Thyroid gland (tissue), 4 donors: ENCODE measurements around the gene HS6ST3. TPM values are rescaled to one million over a fixed set of nuclear protein-coding genes. Genes with fewer than 3 reads are reported as not detected.
"Not testable (repeated sequence)": the region's sequence is repeated elsewhere in the genome, so short reads cannot be mapped to it uniquely, and the experiment has no call there.

Experiments
- DNase-seq, 2 donors: peaks; one replicate each; pipeline ENCODE4 v3.0.0-alpha.2; 2019
- H3K27ac ChIP-seq, 3 donors: fragments of 200-600 bp; sonication (generic); 1 replicate in 2 of 3; 2 replicates in 1 of 3; pipeline ENCODE4 v1.5.1; 2016 to 2019; ENCODE audit warnings: mild to moderate bottlenecking in 1 of 3, moderate library complexity in 1 of 3
- H3K27me3 ChIP-seq: fragments of 200-600 bp; sonication (generic); one replicate; pipeline ENCODE4 v1.5.1; 2019
- H3K36me3 ChIP-seq, 2 donors: fragments of 200-600 bp; sonication (generic); one replicate each; pipeline ENCODE4 v1.5.1; 2016 to 2019
- H3K4me1 ChIP-seq, 2 donors: fragments of 200-600 bp; sonication (generic); one replicate each; pipeline ENCODE4 v1.5.1; 2017 to 2019
- H3K4me3 ChIP-seq, 3 donors: fragments of 200-600 bp; sonication (generic); replicated peaks in 1 of 3; 1 replicate in 2 of 3; 2 replicates in 1 of 3; pipeline ENCODE4 v1.5.1; 2016; ENCODE audit warnings: mild to moderate bottlenecking in 1 of 3
- H3K9me3 ChIP-seq: fragments of 200-600 bp; sonication (generic); one replicate; pipeline ENCODE4 v1.5.1; 2017
- CTCF ChIP-seq, 6 experiments: fragments of 200-600 bp in 3 of 6; fragments of 450-650 bp in 3 of 6; sonication (generic) in 3 of 6; IDR thresholded peaks; one replicate each; pipeline ENCODE4 v1.5.1; 2016 to 2019; ENCODE audit warnings: antibody characterized with exemption in 6 of 6, mild to moderate bottlenecking in 2 of 6, inconsistent platforms in 1 of 6, moderate library complexity in 1 of 6
- POLR2A ChIP-seq, 2 donors: fragments of 450-650 bp; IDR thresholded peaks; one replicate each; pipeline ENCODE4 v1.6.1; 2017; ENCODE audit warnings: antibody characterized with exemption in 2 of 2, mild to moderate bottlenecking in 2 of 2, moderate library complexity in 1 of 2
- WGBS, 2 donors: methylation state at CpG; one replicate each; pipeline ENCODE4 v1.1.5; 2017; 5-methylcytosine and 5-hydroxymethylcytosine counted together
- intact Hi-C: fragments of 100-400 bp; cut with DNase I; formaldehyde crosslinking; loops from one replicate; pipeline ENCODE4 v1.15.1; 2023
- total RNA-seq, 4 donors: library from RNA; depleted of rRNA; stranded (reverse); fragments of >200 nt; gene quantifications; one replicate each; pipeline ENCODE4 v1.2.3, GENCODE V29; 2016

HS6ST3 gene
- total RNA-seq, 4 donors from 2014 or later: 2.0 to 5.8 (median 5.0) TPM

GRCh38 chr13:96766306-96766705 lies 676.4 kb downstream of the HS6ST3 start:
- Histone ChIP-seq H3K27me3 (no peaks in the 10 kb centered on the region), H3K36me3 (no peaks in the 10 kb centered on the region), H3K4me3 (no peak overlapping the region), H3K27ac (no peak overlapping the region), H3K9me3 (no peaks in the 10 kb centered on the region), H3K4me1 (no peaks in the 10 kb centered on the region)
- intact Hi-C loops: no loop called here
- TF ChIP-seq POLR2A (IDR thresholded peaks at IDR 0.05): no peak
- no peak for TF ChIP-seq CTCF (IDR thresholded peaks at IDR 0.05)
- WGBS, 2 donors: 72 to 86% methylated on average over 3 of the region's 3 CpGs
- no peak for DNase-seq

GRCh38 chr13:96768524-96768923 lies 678.6 kb downstream of the HS6ST3 start:
- no peak overlapping the region for H3K27ac ChIP-seq
- H3K27me3 ChIP-seq: no peaks in the 10 kb centered on the region
- WGBS, 2 donors: 85 to 87% methylated on average over 6 of the region's 6 CpGs
- TF ChIP-seq CTCF (IDR thresholded peaks at IDR 0.05): no peak
- no peak for TF ChIP-seq POLR2A (IDR thresholded peaks at IDR 0.05)
- H3K4me3 ChIP-seq: no peak overlapping the region
- H3K4me1 ChIP-seq: no peaks in the 10 kb centered on the region
- intact Hi-C loops: no loop called here
- DNase-seq: no peak
- no peaks in the 10 kb centered on the region for H3K36me3 ChIP-seq
- H3K9me3 ChIP-seq: no peaks in the 10 kb centered on the region

- 58 to 77% methylated on average over 1 of the region's 1 CpG for WGBS, 2 donors
- Histone ChIP-seq H3K36me3 (no peaks in the 10 kb centered on the region), H3K27me3 (no peaks in the 10 kb centered on the region), H3K27ac (no peak overlapping the region), H3K4me3 (no peak overlapping the region), H3K4me1 (no peaks in the 10 kb centered on the region), H3K9me3 (no peaks in the 10 kb centered on the region)
- intact Hi-C loops: no loop called here
- TF ChIP-seq POLR2A (IDR thresholded peaks at IDR 0.05) (no peak), CTCF (IDR thresholded peaks at IDR 0.05) (no peak)
- no peak for DNase-seq
These were observed 680.0 kb downstream of the HS6ST3 start for GRCh38 chr13:96769874-96770273.

- intact Hi-C loops: no loop called here
- no peak overlapping the region for H3K27ac ChIP-seq
- no peaks in the 10 kb centered on the region for H3K9me3 ChIP-seq
- no peaks in the 10 kb centered on the region for H3K36me3 ChIP-seq
- WGBS, 2 donors: 82 to 86% methylated on average over 6 of the region's 6 CpGs
- no peak overlapping the region for H3K4me3 ChIP-seq
- no peaks in the 10 kb centered on the region for H3K27me3 ChIP-seq
- TF ChIP-seq POLR2A (IDR thresholded peaks at IDR 0.05) (no peak), CTCF (IDR thresholded peaks at IDR 0.05) (no peak)
- H3K4me1 ChIP-seq: no peaks in the 10 kb centered on the region
- no peak for DNase-seq
These were observed 681.8 kb downstream of the HS6ST3 start for GRCh38 chr13:96771486-96772367.

GRCh38 chr13:96772426-96772825 lies 682.5 kb downstream of the HS6ST3 start:
- 92 to 94% methylated on average over 2 of the region's 2 CpGs for WGBS, 2 donors

GRCh38 chr13:96778302-96778701 lies 688.4 kb downstream of the HS6ST3 start:
- intact Hi-C loops, H3K9me3 ChIP-seq, H3K4me1 ChIP-seq, H3K27ac ChIP-seq, H3K4me3 ChIP-seq, H3K36me3 ChIP-seq, DNase-seq, H3K27me3 ChIP-seq: not testable (repeated sequence)
- 95 to 98% methylated on average over 3 of the region's 3 CpGs for WGBS, 2 donors

More at GRCh38 chr13:96772426-96772825, 682.5 kb downstream of the HS6ST3 start:
- H3K27me3 ChIP-seq: no peaks in the 10 kb centered on the region
- no peaks in the 10 kb centered on the region for H3K4me1 ChIP-seq
- H3K36me3 ChIP-seq: no peaks in the 10 kb centered on the region
- DNase-seq: no peak
- no peak overlapping the region for H3K4me3 ChIP-seq
- intact Hi-C loops: no loop called here
- no peak overlapping the region for H3K27ac ChIP-seq
- TF ChIP-seq CTCF (IDR thresholded peaks at IDR 0.05) (no peak), POLR2A (IDR thresholded peaks at IDR 0.05) (no peak)
- no peaks in the 10 kb centered on the region for H3K9me3 ChIP-seq
